HG02610 (cell line): ENCODE results near the gene TBC1D22A.
"Not testable (repeated sequence)": the region's sequence is repeated elsewhere in the genome, so short reads cannot be mapped to it uniquely, and the experiment has no call there.

ENCODE experiments used
- ATAC-seq: cut with Tn5 transposase; IDR thresholded peaks from one replicate; pipeline ENCODE4 v1.9.1; 2021; ENCODE audit warnings: mild to moderate bottlenecking, moderate library complexity; ENCODE audit not compliant: unreplicated experiment

The TBC1D22A gene

GRCh38 chr22:47111626-47112581, 349.5 kb downstream of the TBC1D22A start:
- no peak for ATAC-seq

- ATAC-seq: no peak
Measured at GRCh38 chr22:47112582-47112965, 350.1 kb downstream of the TBC1D22A start.

DNA sequence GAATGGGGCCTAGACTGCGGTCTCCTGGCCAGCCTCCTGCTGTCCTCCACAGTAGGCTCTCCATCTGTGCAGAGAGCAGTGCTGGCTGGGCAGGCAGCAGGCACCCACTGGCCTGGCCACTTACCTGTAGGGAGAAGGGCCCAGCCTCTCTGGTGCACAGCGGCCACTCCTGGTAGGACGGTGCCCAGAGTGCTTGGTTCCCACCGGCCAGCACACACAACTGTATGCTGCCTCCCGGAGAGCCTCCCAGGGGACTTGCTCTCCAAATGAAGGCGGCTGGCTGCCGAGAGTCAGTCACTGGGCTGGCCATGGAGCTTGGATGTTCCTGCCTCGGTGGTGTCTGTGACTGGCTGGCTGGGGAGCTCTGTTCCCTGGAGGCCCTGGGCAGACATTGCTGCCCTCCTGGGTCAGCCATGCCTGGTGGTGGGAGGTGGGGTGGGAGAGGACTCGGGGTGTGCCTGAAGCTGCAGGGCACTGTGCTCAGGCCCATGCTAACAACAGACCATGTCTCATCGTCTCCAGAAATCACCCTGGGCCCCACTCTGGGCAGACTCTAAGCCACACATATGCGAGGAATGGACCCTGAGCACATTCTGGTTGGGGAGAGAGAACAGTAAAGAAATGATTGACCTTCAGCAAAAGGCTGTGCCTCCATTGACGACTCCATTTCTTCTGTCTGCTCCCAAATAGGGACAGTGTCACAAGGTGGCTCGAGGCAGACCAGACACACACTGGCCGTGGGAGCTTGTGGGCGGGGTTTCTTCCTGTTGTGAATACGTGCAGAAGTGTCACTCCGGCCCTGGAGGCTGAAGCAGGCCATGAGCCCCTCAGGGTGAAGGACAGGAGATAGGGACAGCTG, 350.8 kb downstream of the TBC1D22A start:
- no peak for ATAC-seq

GRCh38 chr22:47113853-47114415, 351.5 kb downstream of the TBC1D22A start:
- no peak for ATAC-seq

- no peak for ATAC-seq
Measured at GRCh38 chr22:47114813-47115517, 352.5 kb downstream of the TBC1D22A start.

DNA sequence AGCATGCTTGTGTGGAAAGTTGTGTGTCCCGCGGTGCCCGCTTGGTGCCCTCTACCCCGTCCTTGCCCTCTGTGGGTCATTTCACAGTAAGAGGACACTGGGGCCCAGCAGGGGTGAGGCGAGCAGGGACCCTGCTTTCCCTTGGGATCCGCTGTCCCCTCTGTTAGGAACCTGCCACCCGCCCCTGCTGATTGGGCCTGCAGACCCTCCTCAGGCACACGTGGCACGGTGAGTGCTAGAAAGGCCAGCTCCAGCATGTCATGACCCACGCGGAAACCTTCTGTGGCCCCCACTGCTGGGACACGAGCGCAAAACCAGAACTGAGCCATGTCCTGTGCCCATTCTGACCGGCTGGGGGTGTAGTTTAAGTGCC, 353.1 kb downstream of the TBC1D22A start:
- no peak for ATAC-seq

- no peak for ATAC-seq
Measured at GRCh38 chr22:47115921-47116320, 353.5 kb downstream of the TBC1D22A start.

GRCh38 chr22:47116426-47117341, 354.2 kb downstream of the TBC1D22A start:
- no peak for ATAC-seq

GRCh38 chr22:47117442-47117841, 355.0 kb downstream of the TBC1D22A start:
- ATAC-seq: not testable (repeated sequence)

GRCh38 chr22:47119181-47119580, 356.7 kb downstream of the TBC1D22A start:
- no peak for ATAC-seq

DNA sequence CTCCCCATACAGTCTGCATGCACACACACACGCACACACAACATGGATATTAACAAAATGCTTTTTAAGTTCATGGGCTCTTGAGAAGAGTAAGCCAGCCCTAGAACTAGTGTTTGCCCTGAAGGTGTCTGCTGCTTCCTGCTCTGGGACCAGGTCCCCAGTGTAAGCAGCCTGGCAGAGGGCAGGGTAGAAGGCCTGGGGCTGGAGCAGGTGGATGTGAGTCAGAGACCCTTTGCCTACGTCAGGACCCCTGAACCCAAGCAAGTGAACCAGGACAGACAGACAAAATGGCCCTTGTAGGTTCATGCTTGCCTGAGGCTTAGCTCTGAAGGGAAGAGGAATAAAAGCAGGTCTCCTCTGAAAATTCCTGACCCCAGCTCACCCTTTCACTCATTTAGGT, 357.9 kb downstream of the TBC1D22A start:
- no peak for ATAC-seq

- ATAC-seq: no peak
Measured at GRCh38 chr22:47121791-47122190, 359.3 kb downstream of the TBC1D22A start.

DNA sequence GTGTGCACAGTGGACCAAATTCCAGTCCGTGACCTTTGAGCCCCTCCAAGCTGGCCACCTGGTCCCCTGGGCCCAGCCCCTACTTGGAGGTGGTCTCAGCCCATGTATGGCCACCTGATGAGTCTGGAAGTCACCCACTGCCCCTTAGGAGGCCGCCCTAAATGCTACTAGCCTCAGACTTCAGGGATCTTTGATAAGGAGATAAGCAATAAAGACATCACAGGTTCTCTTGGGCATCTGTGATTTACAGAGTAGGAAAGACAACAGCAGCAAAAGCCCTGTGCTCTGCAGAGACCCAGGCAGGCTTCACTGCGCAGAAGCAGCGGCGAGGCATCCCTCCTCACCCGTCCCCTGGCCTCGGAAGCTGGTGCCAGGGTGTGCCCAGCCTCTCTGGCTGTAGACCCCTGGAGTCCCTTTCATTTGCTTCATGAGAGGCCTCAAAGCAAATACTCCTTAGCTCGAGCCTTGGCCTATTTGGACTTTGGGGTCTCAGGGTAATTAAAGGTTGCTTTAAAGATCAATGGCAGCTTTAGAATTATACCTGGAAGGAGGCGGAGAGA, 360.1 kb downstream of the TBC1D22A start:
- ATAC-seq: no peak

- ATAC-seq: no peak
Measured at GRCh38 chr22:47123006-47123826, 360.8 kb downstream of the TBC1D22A start.

- no peak for ATAC-seq
Measured at GRCh38 chr22:47123827-47124442, 361.5 kb downstream of the TBC1D22A start.

GRCh38 chr22:47124451-47124881, 362.0 kb downstream of the TBC1D22A start:
- no peak for ATAC-seq

GRCh38 chr22:47124961-47125360, 362.5 kb downstream of the TBC1D22A start:
- ATAC-seq: no peak

DNA sequence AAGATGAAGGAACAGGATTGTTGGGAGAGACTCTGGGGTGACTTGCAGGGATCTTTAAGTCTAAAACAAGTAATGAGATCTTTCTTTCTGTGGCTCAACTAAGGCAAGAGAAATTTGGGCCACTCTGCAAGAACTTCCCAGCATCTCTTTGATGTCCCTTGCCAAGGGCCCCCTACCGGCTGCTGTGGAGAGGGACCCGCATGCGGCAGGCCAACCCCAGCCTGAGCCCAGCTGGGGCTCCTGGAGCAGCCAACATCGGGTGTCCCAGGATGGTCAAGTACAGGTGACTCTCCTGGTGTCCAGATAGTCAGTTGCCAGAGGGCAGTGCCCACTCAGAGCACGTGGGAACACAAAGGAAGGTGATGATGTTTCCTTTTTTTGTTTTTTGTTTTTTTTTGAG, 363.2 kb downstream of the TBC1D22A start:
- no peak for ATAC-seq
